HEK293 (cell line): ENCODE data around the gene USP30.

Experiments used
- GLIS1 ChIP-seq: fragments of 450-650 bp; formaldehyde crosslinking; IDR thresholded peaks from 2 replicates; pipeline ENCODE4 v1.5.1; 2016; ENCODE audit warnings: missing biosample characterization, missing genetic modification characterization
- HOXC10 ChIP-seq: sonication (generic); formaldehyde crosslinking; IDR thresholded peaks from 2 replicates; pipeline ENCODE4 v1.8.1; 2023; ENCODE audit warnings: mild to moderate bottlenecking, missing genetic modification reagents
- SALL2 ChIP-seq: fragments of 450-650 bp; formaldehyde crosslinking; IDR thresholded peaks from 2 replicates; pipeline ENCODE4 v1.5.0; 2017; ENCODE audit warnings: missing biosample characterization, mild to moderate bottlenecking, missing genetic modification characterization, borderline replicate concordance
- SCRT1 ChIP-seq: fragments of 450-650 bp; formaldehyde crosslinking; IDR thresholded peaks from 2 replicates; pipeline ENCODE4 v1.5.1; 2016; ENCODE audit warnings: missing biosample characterization, missing genetic modification characterization, borderline replicate concordance
- SP2 ChIP-seq: fragments of 450-650 bp; formaldehyde crosslinking; IDR thresholded peaks from 2 replicates; pipeline ENCODE4 v1.5.1; 2016; ENCODE audit warnings: missing biosample characterization, missing genetic modification characterization
- YY2 ChIP-seq: fragments of 450-650 bp; formaldehyde crosslinking; IDR thresholded peaks from 2 replicates; pipeline ENCODE4 v1.5.1; 2016; ENCODE audit warnings: missing biosample characterization, missing genetic modification characterization
- ZBTB1 ChIP-seq: fragments of 450-650 bp; formaldehyde crosslinking; IDR thresholded peaks from 2 replicates; pipeline ENCODE4 v1.5.1; 2016; ENCODE audit warnings: missing biosample characterization, missing genetic modification characterization
- ZBTB20 ChIP-seq: fragments of 450-650 bp; formaldehyde crosslinking; IDR thresholded peaks from 2 replicates; pipeline ENCODE4 v1.5.1; 2016; ENCODE audit warnings: missing biosample characterization, missing genetic modification characterization
- ZNF132 ChIP-seq: fragments of 450-650 bp; formaldehyde crosslinking; IDR thresholded peaks from 2 replicates; pipeline ENCODE4 v1.5.1; 2017; ENCODE audit warnings: missing biosample characterization, missing genetic modification characterization, borderline replicate concordance
- ZNF133 ChIP-seq: fragments of 450-650 bp; formaldehyde crosslinking; IDR thresholded peaks from 2 replicates; pipeline ENCODE4 v1.5.1; 2016; ENCODE audit warnings: missing biosample characterization, missing genetic modification characterization
- ZNF140 ChIP-seq: fragments of 450-650 bp; formaldehyde crosslinking; IDR thresholded peaks from 2 replicates; pipeline ENCODE4 v1.5.1; 2016; ENCODE audit warnings: missing biosample characterization, missing genetic modification characterization
- ZNF214 ChIP-seq: fragments of 450-650 bp; formaldehyde crosslinking; IDR thresholded peaks from 2 replicates; pipeline ENCODE4 v1.5.1; 2017; ENCODE audit warnings: missing biosample characterization, mild to moderate bottlenecking, missing genetic modification characterization, borderline replicate concordance
- ZNF266 ChIP-seq: fragments of 450-650 bp; formaldehyde crosslinking; IDR thresholded peaks from 2 replicates; pipeline ENCODE4 v1.5.1; 2016; ENCODE audit warnings: missing biosample characterization, missing genetic modification characterization, low read depth
- ZNF341 ChIP-seq: fragments of 450-650 bp; formaldehyde crosslinking; IDR thresholded peaks from 2 replicates; pipeline ENCODE4; 2016; ENCODE audit warnings: low read depth, missing biosample characterization, missing genetic modification characterization
- ZNF416 ChIP-seq: fragments of 450-650 bp; formaldehyde crosslinking; IDR thresholded peaks from 2 replicates; pipeline ENCODE4 v1.5.1; 2016; ENCODE audit warnings: missing biosample characterization, missing genetic modification characterization
- ZNF426 ChIP-seq: fragments of 450-650 bp; formaldehyde crosslinking; IDR thresholded peaks from 2 replicates; pipeline ENCODE4 v1.5.1; 2017; ENCODE audit warnings: missing biosample characterization, missing genetic modification characterization, mild to moderate bottlenecking, inconsistent platforms, moderate library complexity
- ZNF514 ChIP-seq: fragments of 450-650 bp; formaldehyde crosslinking; IDR thresholded peaks from 2 replicates; pipeline ENCODE4 v1.5.1; 2016; ENCODE audit warnings: missing biosample characterization, missing genetic modification characterization
- ZNF664 ChIP-seq: fragments of 450-650 bp; formaldehyde crosslinking; IDR thresholded peaks from 2 replicates; pipeline ENCODE4 v1.5.1; 2016; ENCODE audit warnings: missing biosample characterization, missing genetic modification characterization
- ZNF677 ChIP-seq: fragments of 450-650 bp; IDR thresholded peaks from 2 replicates; pipeline ENCODE4 v1.5.0; 2018; ENCODE audit warnings: missing biosample characterization, mild to moderate bottlenecking, missing genetic modification characterization, moderate library complexity
- ZNF777 ChIP-seq: fragments of 450-650 bp; formaldehyde crosslinking; IDR thresholded peaks from 2 replicates; pipeline ENCODE4 v1.5.1; 2017; ENCODE audit warnings: missing biosample characterization, missing genetic modification characterization, borderline replicate concordance
- ZSCAN16 ChIP-seq: fragments of 450-650 bp; formaldehyde crosslinking; IDR thresholded peaks from 2 replicates; pipeline ENCODE4 v1.5.1; 2016; ENCODE audit warnings: missing biosample characterization, missing genetic modification characterization
- TF ChIP-seq, protein P1 (sequence below): fragments of 450-650 bp; formaldehyde crosslinking; IDR thresholded peaks from 2 replicates; pipeline ENCODE4 v1.5.1; 2016; ENCODE audit warnings: missing biosample characterization, missing genetic modification characterization, low read depth
- TF ChIP-seq, protein P2 (sequence below): fragments of 450-650 bp; formaldehyde crosslinking; IDR thresholded peaks from 2 replicates; pipeline ENCODE4 v1.5.1; 2016; ENCODE audit warnings: missing biosample characterization, missing genetic modification characterization
- TF ChIP-seq, protein P3 (sequence below): fragments of 450-650 bp; formaldehyde crosslinking; IDR thresholded peaks from 2 replicates; pipeline ENCODE4 v1.5.1; 2016; ENCODE audit warnings: missing biosample characterization, missing genetic modification characterization
- TF ChIP-seq, protein P4 (sequence below): fragments of 450-650 bp; formaldehyde crosslinking; IDR thresholded peaks from 2 replicates; pipeline ENCODE4 v1.5.1; 2016; ENCODE audit warnings: missing biosample characterization, missing genetic modification characterization
- TF ChIP-seq, protein P5 (sequence below): fragments of 450-650 bp; formaldehyde crosslinking; IDR thresholded peaks from 2 replicates; pipeline ENCODE4 v1.5.1; 2016; ENCODE audit warnings: missing biosample characterization, missing genetic modification characterization, borderline replicate concordance
- TF ChIP-seq, protein P6 (sequence below): fragments of 450-650 bp; formaldehyde crosslinking; IDR thresholded peaks from 2 replicates; pipeline ENCODE4 v1.5.1; 2016; ENCODE audit warnings: missing biosample characterization, missing genetic modification characterization

The USP30 gene

DNA sequence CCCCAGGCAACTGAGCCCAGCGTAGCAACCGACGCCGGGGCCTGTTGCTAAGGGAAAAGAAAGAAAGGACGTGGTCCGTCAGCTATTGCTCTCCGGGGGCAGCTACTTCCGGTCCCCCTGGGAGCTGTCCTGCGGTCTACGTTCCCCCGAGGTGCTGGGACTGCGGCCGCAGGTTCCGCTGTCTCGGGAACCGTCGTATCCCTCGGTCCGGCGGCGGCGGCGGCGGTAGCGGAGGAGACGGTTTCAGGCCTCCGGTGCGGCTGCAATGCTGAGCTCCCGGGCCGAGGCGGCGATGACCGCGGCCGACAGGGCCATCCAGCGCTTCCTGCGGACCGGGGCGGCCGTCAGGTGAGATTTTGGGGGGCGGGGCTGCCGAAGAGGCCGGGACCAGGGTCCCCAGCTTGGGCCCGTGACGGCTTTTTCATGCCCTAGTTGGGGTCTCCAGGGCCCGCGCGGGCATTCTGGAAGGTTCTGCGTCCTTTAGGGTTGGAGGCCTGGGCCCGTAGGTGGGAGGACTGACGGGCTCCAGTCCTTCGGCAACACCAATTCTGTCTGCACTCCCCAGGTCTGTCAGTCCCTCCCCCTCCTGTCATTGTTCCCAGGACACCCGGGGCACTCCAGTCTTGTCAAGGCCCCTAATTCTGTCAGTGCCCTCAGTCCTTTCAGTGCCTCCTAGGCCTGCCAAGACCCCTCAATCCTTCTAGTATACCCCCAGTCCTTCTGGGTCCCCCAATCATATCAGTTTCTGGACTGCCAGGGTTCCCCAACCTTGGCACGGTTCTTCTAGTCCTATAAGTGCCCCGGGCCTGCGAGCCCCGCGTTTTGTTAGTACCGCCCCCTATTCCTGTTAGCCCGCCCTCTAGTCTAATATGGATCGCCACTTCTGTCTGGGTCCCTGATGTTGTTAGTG, at the start of gene USP30 (continued):
- TF ChIP-seq, protein P1, sequence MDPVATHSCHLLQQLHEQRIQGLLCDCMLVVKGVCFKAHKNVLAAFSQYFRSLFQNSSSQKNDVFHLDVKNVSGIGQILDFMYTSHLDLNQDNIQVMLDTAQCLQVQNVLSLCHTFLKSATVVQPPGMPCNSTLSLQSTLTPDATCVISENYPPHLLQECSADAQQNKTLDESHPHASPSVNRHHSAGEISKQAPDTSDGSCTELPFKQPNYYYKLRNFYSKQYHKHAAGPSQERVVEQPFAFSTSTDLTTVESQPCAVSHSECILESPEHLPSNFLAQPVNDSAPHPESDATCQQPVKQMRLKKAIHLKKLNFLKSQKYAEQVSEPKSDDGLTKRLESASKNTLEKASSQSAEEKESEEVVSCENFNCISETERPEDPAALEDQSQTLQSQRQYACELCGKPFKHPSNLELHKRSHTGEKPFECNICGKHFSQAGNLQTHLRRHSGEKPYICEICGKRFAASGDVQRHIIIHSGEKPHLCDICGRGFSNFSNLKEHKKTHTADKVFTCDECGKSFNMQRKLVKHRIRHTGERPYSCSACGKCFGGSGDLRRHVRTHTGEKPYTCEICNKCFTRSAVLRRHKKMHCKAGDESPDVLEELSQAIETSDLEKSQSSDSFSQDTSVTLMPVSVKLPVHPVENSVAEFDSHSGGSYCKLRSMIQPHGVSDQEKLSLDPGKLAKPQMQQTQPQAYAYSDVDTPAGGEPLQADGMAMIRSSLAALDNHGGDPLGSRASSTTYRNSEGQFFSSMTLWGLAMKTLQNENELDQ (tag by site-specific recombination): no peak
- TF ChIP-seq ZBTB20 (tag by site-specific recombination): peak; percentile 75; the same call in 1 of the 2 replicates
- TF ChIP-seq SALL2: peak; percentile 96
- TF ChIP-seq, protein P2, sequence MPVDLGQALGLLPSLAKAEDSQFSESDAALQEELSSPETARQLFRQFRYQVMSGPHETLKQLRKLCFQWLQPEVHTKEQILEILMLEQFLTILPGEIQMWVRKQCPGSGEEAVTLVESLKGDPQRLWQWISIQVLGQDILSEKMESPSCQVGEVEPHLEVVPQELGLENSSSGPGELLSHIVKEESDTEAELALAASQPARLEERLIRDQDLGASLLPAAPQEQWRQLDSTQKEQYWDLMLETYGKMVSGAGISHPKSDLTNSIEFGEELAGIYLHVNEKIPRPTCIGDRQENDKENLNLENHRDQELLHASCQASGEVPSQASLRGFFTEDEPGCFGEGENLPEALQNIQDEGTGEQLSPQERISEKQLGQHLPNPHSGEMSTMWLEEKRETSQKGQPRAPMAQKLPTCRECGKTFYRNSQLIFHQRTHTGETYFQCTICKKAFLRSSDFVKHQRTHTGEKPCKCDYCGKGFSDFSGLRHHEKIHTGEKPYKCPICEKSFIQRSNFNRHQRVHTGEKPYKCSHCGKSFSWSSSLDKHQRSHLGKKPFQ (tag by site-specific recombination): peak; percentile 34; the same call in 1 of the 2 replicates
- TF ChIP-seq ZNF341 (tag by site-specific recombination): no peak
- TF ChIP-seq, protein P3, sequence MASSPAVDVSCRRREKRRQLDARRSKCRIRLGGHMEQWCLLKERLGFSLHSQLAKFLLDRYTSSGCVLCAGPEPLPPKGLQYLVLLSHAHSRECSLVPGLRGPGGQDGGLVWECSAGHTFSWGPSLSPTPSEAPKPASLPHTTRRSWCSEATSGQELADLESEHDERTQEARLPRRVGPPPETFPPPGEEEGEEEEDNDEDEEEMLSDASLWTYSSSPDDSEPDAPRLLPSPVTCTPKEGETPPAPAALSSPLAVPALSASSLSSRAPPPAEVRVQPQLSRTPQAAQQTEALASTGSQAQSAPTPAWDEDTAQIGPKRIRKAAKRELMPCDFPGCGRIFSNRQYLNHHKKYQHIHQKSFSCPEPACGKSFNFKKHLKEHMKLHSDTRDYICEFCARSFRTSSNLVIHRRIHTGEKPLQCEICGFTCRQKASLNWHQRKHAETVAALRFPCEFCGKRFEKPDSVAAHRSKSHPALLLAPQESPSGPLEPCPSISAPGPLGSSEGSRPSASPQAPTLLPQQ (tag by site-specific recombination): peak; percentile 89
- TF ChIP-seq ZNF133 (tag by site-specific recombination): no peak
- peak; percentile 90 for TF ChIP-seq YY2 (tag by site-specific recombination)
- TF ChIP-seq GLIS1: peak; percentile 98
- peak; percentile 82; the same call in 1 of the 2 replicates for TF ChIP-seq SCRT1 (tag by site-specific recombination)
- no peak for TF ChIP-seq ZNF140 (tag by site-specific recombination)
- TF ChIP-seq, protein P4, sequence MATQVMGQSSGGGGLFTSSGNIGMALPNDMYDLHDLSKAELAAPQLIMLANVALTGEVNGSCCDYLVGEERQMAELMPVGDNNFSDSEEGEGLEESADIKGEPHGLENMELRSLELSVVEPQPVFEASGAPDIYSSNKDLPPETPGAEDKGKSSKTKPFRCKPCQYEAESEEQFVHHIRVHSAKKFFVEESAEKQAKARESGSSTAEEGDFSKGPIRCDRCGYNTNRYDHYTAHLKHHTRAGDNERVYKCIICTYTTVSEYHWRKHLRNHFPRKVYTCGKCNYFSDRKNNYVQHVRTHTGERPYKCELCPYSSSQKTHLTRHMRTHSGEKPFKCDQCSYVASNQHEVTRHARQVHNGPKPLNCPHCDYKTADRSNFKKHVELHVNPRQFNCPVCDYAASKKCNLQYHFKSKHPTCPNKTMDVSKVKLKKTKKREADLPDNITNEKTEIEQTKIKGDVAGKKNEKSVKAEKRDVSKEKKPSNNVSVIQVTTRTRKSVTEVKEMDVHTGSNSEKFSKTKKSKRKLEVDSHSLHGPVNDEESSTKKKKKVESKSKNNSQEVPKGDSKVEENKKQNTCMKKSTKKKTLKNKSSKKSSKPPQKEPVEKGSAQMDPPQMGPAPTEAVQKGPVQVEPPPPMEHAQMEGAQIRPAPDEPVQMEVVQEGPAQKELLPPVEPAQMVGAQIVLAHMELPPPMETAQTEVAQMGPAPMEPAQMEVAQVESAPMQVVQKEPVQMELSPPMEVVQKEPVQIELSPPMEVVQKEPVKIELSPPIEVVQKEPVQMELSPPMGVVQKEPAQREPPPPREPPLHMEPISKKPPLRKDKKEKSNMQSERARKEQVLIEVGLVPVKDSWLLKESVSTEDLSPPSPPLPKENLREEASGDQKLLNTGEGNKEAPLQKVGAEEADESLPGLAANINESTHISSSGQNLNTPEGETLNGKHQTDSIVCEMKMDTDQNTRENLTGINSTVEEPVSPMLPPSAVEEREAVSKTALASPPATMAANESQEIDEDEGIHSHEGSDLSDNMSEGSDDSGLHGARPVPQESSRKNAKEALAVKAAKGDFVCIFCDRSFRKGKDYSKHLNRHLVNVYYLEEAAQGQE (tag by site-specific recombination): peak; percentile 83
- TF ChIP-seq ZBTB1 (tag by site-specific recombination): no peak
- 0 out of 2 replicates have a peak, but pooled peaks have one; percentile 28 for TF ChIP-seq ZSCAN16 (tag by site-specific recombination)
- no peak for TF ChIP-seq ZNF514 (tag by site-specific recombination)
- no peak for TF ChIP-seq ZNF214 (tag by site-specific recombination)
- no peak for TF ChIP-seq ZNF266 (tag by site-specific recombination)
- TF ChIP-seq, protein P5, sequence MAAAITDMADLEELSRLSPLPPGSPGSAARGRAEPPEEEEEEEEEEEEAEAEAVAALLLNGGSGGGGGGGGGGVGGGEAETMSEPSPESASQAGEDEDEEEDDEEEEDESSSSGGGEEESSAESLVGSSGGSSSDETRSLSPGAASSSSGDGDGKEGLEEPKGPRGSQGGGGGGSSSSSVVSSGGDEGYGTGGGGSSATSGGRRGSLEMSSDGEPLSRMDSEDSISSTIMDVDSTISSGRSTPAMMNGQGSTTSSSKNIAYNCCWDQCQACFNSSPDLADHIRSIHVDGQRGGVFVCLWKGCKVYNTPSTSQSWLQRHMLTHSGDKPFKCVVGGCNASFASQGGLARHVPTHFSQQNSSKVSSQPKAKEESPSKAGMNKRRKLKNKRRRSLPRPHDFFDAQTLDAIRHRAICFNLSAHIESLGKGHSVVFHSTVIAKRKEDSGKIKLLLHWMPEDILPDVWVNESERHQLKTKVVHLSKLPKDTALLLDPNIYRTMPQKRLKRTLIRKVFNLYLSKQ: 0 out of 2 replicates have a peak, but pooled peaks have one; percentile 60
- TF ChIP-seq ZNF677 (tag by site-specific recombination): 0 out of 2 replicates have a peak, but pooled peaks have one; percentile 41
- no peak for TF ChIP-seq ZNF132 (tag by site-specific recombination)
- no peak for TF ChIP-seq HOXC10 (CRISPR knock-in tag)
- TF ChIP-seq ZNF426 (tag by site-specific recombination): no peak
- TF ChIP-seq, protein P6, sequence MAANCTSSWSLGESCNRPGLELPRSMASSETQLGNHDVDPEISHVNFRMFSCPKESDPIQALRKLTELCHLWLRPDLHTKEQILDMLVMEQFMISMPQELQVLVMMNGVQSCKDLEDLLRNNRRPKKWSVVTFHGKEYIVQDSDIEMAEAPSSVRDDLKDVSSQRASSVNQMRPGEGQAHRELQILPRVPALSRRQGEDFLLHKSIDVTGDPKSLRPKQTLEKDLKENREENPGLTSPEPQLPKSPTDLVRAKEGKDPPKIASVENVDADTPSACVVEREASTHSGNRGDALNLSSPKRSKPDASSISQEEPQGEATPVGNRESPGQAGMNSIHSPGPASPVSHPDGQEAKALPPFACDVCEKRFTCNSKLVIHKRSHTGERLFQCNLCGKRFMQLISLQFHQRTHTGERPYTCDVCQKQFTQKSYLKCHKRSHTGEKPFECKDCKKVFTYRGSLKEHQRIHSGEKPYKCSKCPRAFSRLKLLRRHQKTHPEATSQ (tag by site-specific recombination): peak; percentile 99
- peak; percentile 85 for TF ChIP-seq SP2 (tag by site-specific recombination)
- peak; percentile 96 for TF ChIP-seq ZNF777 (tag by site-specific recombination)
- TF ChIP-seq ZNF416 (tag by site-specific recombination): 0 out of 2 replicates have a peak, but pooled peaks have one; percentile 52
- no peak; the same call in 1 of the 2 replicates for TF ChIP-seq ZNF664
